IMR-90 (cell line): ENCODE results near the gene RERE. TPM values are rescaled to one million over a fixed set of nuclear protein-coding genes. Genes with fewer than 3 reads are reported as not detected.

Source experiments
- ATAC-seq: fragments of 200-7000 bp; cut with Tn5 transposase; 2 replicates; pipeline ENCODE4 v1.9.1; 2020; ENCODE audit warnings: low read depth, mild to moderate bottlenecking, moderate library complexity
- BruUV-seq: library from RNA; stranded (reverse); fragments of 400-500 nt; replicated peaks from 2 replicates; lab custom pipeline; 2021; lab: Mats Ljungman, UMichigan
- CTCF ChIA-PET: fragments of 300-600 bp; formaldehyde crosslinking; extraction: SDS; loops from one replicate; lab custom pipeline; 2021; ENCODE audit warnings: antibody characterized with exemption; lab: Yijun Ruan, JAX
- POLR2A ChIA-PET: fragments of 300-600 bp; sonication (Branson Sonifier 250); formaldehyde crosslinking; loops from one replicate; lab custom pipeline; 2022; ENCODE audit warnings: antibody characterized with exemption; ENCODE audit not compliant: unreplicated experiment; lab: Charles Lee
- DNase-seq: peaks from one replicate; pipeline ENCODE4 v3.0.0; 2013
- H2AFZ ChIP-seq: replicated peaks from 2 replicates; pipeline ENCODE3; 2013; ENCODE audit warnings: low read length, mild to moderate bottlenecking; ENCODE audit not compliant: poor library complexity
- H2AK5ac ChIP-seq: 2 replicates; pipeline ENCODE4 v1.6.1; 2013; ENCODE audit warnings: low read depth, low read length, inconsistent platforms
- H2AK9ac ChIP-seq: replicated peaks from 2 replicates; pipeline ENCODE3; 2013; ENCODE audit warnings: mild to moderate bottlenecking, low read depth, low read length, moderate library complexity; ENCODE audit not compliant: poor library complexity
- H2BK120ac ChIP-seq: 2 replicates; pipeline ENCODE4 v1.6.1; 2013; ENCODE audit warnings: low read depth, low read length, inconsistent platforms
- H2BK15ac ChIP-seq: 3 replicates; pipeline ENCODE4 v1.6.1; 2013; ENCODE audit warnings: low read depth, low read length, inconsistent platforms
- H2BK20ac ChIP-seq: 2 replicates; pipeline ENCODE4 v1.6.1; 2013; ENCODE audit warnings: low read depth, mild to moderate bottlenecking, inconsistent platforms, low read length, moderate library complexity
- H2BK5ac ChIP-seq: 2 replicates; pipeline ENCODE4 v1.6.1; 2013; ENCODE audit warnings: mild to moderate bottlenecking, low read depth, low read length, inconsistent platforms; ENCODE audit not compliant: poor library complexity, severe bottlenecking
- H3K14ac ChIP-seq: replicated peaks from 2 replicates; pipeline ENCODE4 v1.6.1; 2013; ENCODE audit warnings: low read depth, low read length, inconsistent platforms
- H3K18ac ChIP-seq: 2 replicates; pipeline ENCODE4 v1.6.1; 2013; ENCODE audit warnings: low read depth, low read length, control low read depth
- H3K23ac ChIP-seq: 2 replicates; pipeline ENCODE4 v1.6.1; 2013; ENCODE audit warnings: low read depth, low read length, inconsistent platforms
- H3K27ac ChIP-seq: 2 replicates; pipeline ENCODE4 v1.5.1; 2013; ENCODE audit warnings: mild to moderate bottlenecking, control low read depth, low read length; ENCODE audit not compliant: insufficient read depth
- H3K27me3 ChIP-seq: 2 replicates; pipeline ENCODE4 v1.6.1; 2013; ENCODE audit warnings: low read length; ENCODE audit not compliant: control insufficient read depth, insufficient read depth
- H3K36me3 ChIP-seq: 2 replicates; pipeline ENCODE4 v1.6.1; 2013; ENCODE audit warnings: low read length, mixed read lengths; ENCODE audit not compliant: control insufficient read depth, insufficient read depth
- H3K4ac ChIP-seq: 2 replicates; pipeline ENCODE4 v1.6.1; 2013; ENCODE audit warnings: low read depth, low read length, inconsistent platforms
- H3K4me1 ChIP-seq: 2 replicates; pipeline ENCODE4 v1.6.1; 2013; ENCODE audit warnings: low read length, mixed read lengths; ENCODE audit not compliant: control insufficient read depth, insufficient read depth
- H3K4me2 ChIP-seq: 2 replicates; pipeline ENCODE4 v1.6.1; 2013; ENCODE audit warnings: low read depth, mild to moderate bottlenecking, control low read depth, low read length, moderate library complexity
- H3K4me3 ChIP-seq: 2 replicates; pipeline ENCODE4 v1.5.1; 2013; ENCODE audit warnings: low read depth, mild to moderate bottlenecking, control low read depth, low read length, moderate library complexity; ENCODE audit not compliant: insufficient read depth
- H3K56ac ChIP-seq: 2 replicates; pipeline ENCODE4 v1.6.1; 2013; ENCODE audit warnings: low read length, inconsistent platforms; ENCODE audit not compliant: insufficient read depth; ENCODE audit errors: extremely low read depth
- H3K79me1 ChIP-seq, 2 experiments: 2 replicates each; pipeline ENCODE4 v1.6.1; 2013; ENCODE audit warnings: low read length in 2 of 2, inconsistent platforms in 1 of 2, low read depth in 1 of 2
- H3K9ac ChIP-seq: 2 replicates; pipeline ENCODE4 v1.6.1; 2013; ENCODE audit warnings: low read depth, low read length, control low read depth
- H3K9me1 ChIP-seq: 2 replicates; pipeline ENCODE4 v1.6.1; 2013; ENCODE audit warnings: low read length, inconsistent platforms; ENCODE audit not compliant: insufficient read depth
- H3K9me3 ChIP-seq: 2 replicates; pipeline ENCODE4 v1.6.1; 2013; ENCODE audit warnings: low read length; ENCODE audit not compliant: control insufficient read depth, insufficient read depth
- H4K20me1 ChIP-seq: 2 replicates; pipeline ENCODE4 v1.6.1; 2013; ENCODE audit warnings: low read length, inconsistent platforms; ENCODE audit not compliant: insufficient read depth
- H4K5ac ChIP-seq: 2 replicates; pipeline ENCODE4 v1.6.1; 2013; ENCODE audit warnings: mild to moderate bottlenecking, low read depth, low read length, control low read depth
- H4K8ac ChIP-seq, 2 experiments: 2 replicates each; pipeline ENCODE4 v1.6.1; 2013; ENCODE audit warnings: low read depth in 2 of 2, low read length in 2 of 2, control low read depth in 1 of 2, inconsistent platforms in 1 of 2
- H4K91ac ChIP-seq: 2 replicates; pipeline ENCODE4 v1.6.1; 2013; ENCODE audit warnings: low read depth, low read length, inconsistent platforms; ENCODE audit not compliant: insufficient read depth
- NFE2L2 ChIP-seq: fragments of 150-350 bp; IDR thresholded peaks from 2 replicates; pipeline ENCODE4 v1.6.1; 2016; ENCODE audit warnings: low read depth, mild to moderate bottlenecking, low read length
- WGBS, 2 experiments: methylation state at CpG; one replicate each; pipeline versions ENCODE4 v1.1.5 to v1.1.7; 2013; ENCODE audit warnings: missing lambda C conversion rate in 2 of 2; ENCODE audit not compliant: insufficient read length in 1 of 2; ENCODE audit errors: extremely low coverage in 2 of 2; 5-methylcytosine and 5-hydroxymethylcytosine counted together
- dilution Hi-C: fragments of 300-500 bp; cut with HindIII; formaldehyde crosslinking; loops from one replicate; pipeline ENCODE4 v1.14.3; 2018; ENCODE audit warnings: low sequenced_read_pairs; ENCODE audit not compliant: unreplicated experiment
- in situ Hi-C: fragments of 300-500 bp; cut with MboI; formaldehyde crosslinking; loops from 3 replicates; pipeline ENCODE4 v1.14.3; 2019; ENCODE audit warnings: low sequenced_read_pairs, inconsistent platforms, mixed read lengths
- intact Hi-C: fragments of 100-400 bp; cut with micrococcal nuclease; formaldehyde crosslinking; loops from 2 replicates; pipeline ENCODE4 v1.10.0; 2022
- polyA plus RNA-seq, 3 experiments: library from polyadenylated mRNA; depleted of rRNA; stranded (reverse); fragments of >200 nt; gene quantifications; 2 replicates each; pipeline ENCODE4 v1.2.3, GENCODE V29; 2012; ENCODE audit warnings: low replicate concordance in 1 of 3
- total RNA-seq: library from RNA; depleted of rRNA; stranded (reverse); fragments of >200 nt; gene quantifications from 2 replicates; pipeline ENCODE4 v1.2.3, GENCODE V29; 2012

The RERE gene
- total and polyA plus RNA-seq, 2 of the 4 experiments (the other 2 are of a cell fraction): 11.5 to 25.1 TPM

- Histone ChIP-seq H3K9me3 (no peaks in the 10 kb centered on the region), H3K4me3 (no peak overlapping the region), H2AK5ac (0 out of 2 replicates have a peak overlapping the region, but pooled peaks have one; percentile 15), H4K8ac (no peak overlapping the region), H3K27ac (no peak overlapping the region), H3K9me1 (peaks cover 3% of the 10 kb centered on the region), H2BK5ac (no peak overlapping the region), H2BK20ac (no peak overlapping the region), H2AFZ (no peak overlapping the region), H4K91ac (no peak overlapping the region), H3K9ac (no peak overlapping the region), H3K18ac (no peak overlapping the region), H4K5ac (no peak overlapping the region), H3K4me1 (peaks cover 6% of the 10 kb centered on the region), H4K20me1 (no peaks in the 10 kb centered on the region), H3K79me1 (0 out of 4 replicates have a peak, but pooled peaks cover 0 to 3% of the 10 kb centered on the region in 2 experiments), H2BK120ac (no peak overlapping the region), H3K4ac (no peak overlapping the region), H3K36me3 (peaks cover 12% of the 10 kb centered on the region; the same call in 1 of the 2 replicates), H2BK15ac (no peak overlapping the region), H3K4me2 (no peak overlapping the region), H2AK9ac (no peak overlapping the region), H3K27me3 (no peaks in the 10 kb centered on the region), H3K56ac (no peak overlapping the region), H3K23ac (no peak overlapping the region), H3K14ac (no peak overlapping the region)
- 99% methylated on average over 11 of the region's 26 CpGs; no CpG with 5 or more reads in 1 of the 2 experiments for WGBS, 2 experiments
- intact Hi-C loops: no loop called here
- ChIA-PET POLR2A (no interaction called here), CTCF (no interaction called here)
- no peak for DNase-seq
- no peak for TF ChIP-seq NFE2L2
- dilution Hi-C loops: no loop called here
- BruUV-seq: no TSS peak
- no peak for ATAC-seq
- in situ Hi-C loops: no loop called here
Observed at GRCh38 chr1:8338526-8339202, 478.8 kb downstream of the RERE start.
